ENCODE results near the gene GRIK3.

The GRIK3 gene

GRCh38 chr1:36884029-36884701 lies 150.2 kb downstream of the GRIK3 start:
- no peak for DNase-seq (ENCODE audit: low read depth, low spot score)
- H3K27ac ChIP-seq: no peak overlapping the region

GRCh38 chr1:36883315-36883949 lies 150.9 kb downstream of the GRIK3 start:
- no peak for DNase-seq (ENCODE audit: low read depth, low spot score)
- H3K27ac ChIP-seq: no peak overlapping the region

- no peak overlapping the region for H3K27ac ChIP-seq
- no peak for DNase-seq (ENCODE audit: low read depth, low spot score)
Measured at GRCh38 chr1:36882536-36883285, 151.6 kb downstream of the GRIK3 start.

- DNase-seq (ENCODE audit: low read depth, low spot score): no peak
- no peak overlapping the region for H3K27ac ChIP-seq
Measured at GRCh38 chr1:36881541-36881940, 152.8 kb downstream of the GRIK3 start.

- DNase-seq (ENCODE audit: low read depth, low spot score): no peak
- H3K27ac ChIP-seq: no peak overlapping the region
Measured at GRCh38 chr1:36881068-36881405, 153.3 kb downstream of the GRIK3 start.

- DNase-seq (ENCODE audit: low read depth, low spot score): no peak
- H3K27ac ChIP-seq: no peak overlapping the region
Measured at GRCh38 chr1:36880155-36881067, 153.9 kb downstream of the GRIK3 start.

GRCh38 chr1:36879613-36880012 lies 154.7 kb downstream of the GRIK3 start:
- no peak for DNase-seq (ENCODE audit: low read depth, low spot score)
- H3K27ac ChIP-seq: no peak overlapping the region

- no peak overlapping the region for H3K27ac ChIP-seq
- no peak for DNase-seq (ENCODE audit: low read depth, low spot score)
Measured at GRCh38 chr1:36876990-36877389, 157.3 kb downstream of the GRIK3 start.

- DNase-seq (ENCODE audit: low read depth, low spot score): no peak
- no peak overlapping the region for H3K27ac ChIP-seq
Measured at GRCh38 chr1:36874271-36875060, 159.8 kb downstream of the GRIK3 start.

- H3K27ac ChIP-seq: no peak overlapping the region
- no peak for DNase-seq (ENCODE audit: low read depth, low spot score)
Measured at GRCh38 chr1:36872858-36873257, 161.5 kb downstream of the GRIK3 start.

- DNase-seq (ENCODE audit: low read depth, low spot score): no peak
- H3K27ac ChIP-seq: no peak overlapping the region
Measured at GRCh38 chr1:36872126-36872754, 162.1 kb downstream of the GRIK3 start.

- no peak overlapping the region for H3K27ac ChIP-seq
- DNase-seq (ENCODE audit: low read depth, low spot score): no peak
Measured at GRCh38 chr1:36871146-36871971, 163.0 kb downstream of the GRIK3 start.

GRCh38 chr1:36869826-36870225 lies 164.5 kb downstream of the GRIK3 start:
- H3K27ac ChIP-seq: no peak overlapping the region
- no peak for DNase-seq (ENCODE audit: low read depth, low spot score)

- DNase-seq (ENCODE audit: low read depth, low spot score): no peak
- H3K27ac ChIP-seq: no peak overlapping the region
Measured at GRCh38 chr1:36869054-36869453, 165.3 kb downstream of the GRIK3 start.

GRCh38 chr1:36867575-36867974 lies 166.7 kb downstream of the GRIK3 start:
- H3K27ac ChIP-seq: no peak overlapping the region
- no peak for DNase-seq (ENCODE audit: low read depth, low spot score)

GRCh38 chr1:36866169-36866814 lies 168.0 kb downstream of the GRIK3 start:
- no peak for DNase-seq (ENCODE audit: low read depth, low spot score)
- no peak overlapping the region for H3K27ac ChIP-seq

- DNase-seq (ENCODE audit: low read depth, low spot score): no peak
- H3K27ac ChIP-seq: no peak overlapping the region
Measured at GRCh38 chr1:36865602-36865900, 168.8 kb downstream of the GRIK3 start.

Data from epithelial cell of prostate (primary cell).